Spleen (tissue), 7 donors: ENCODE data around the gene ACBD3.

ENCODE experiments used
- CTCF ChIP-seq, 11 experiments: fragments of 200-600 bp in 7 of 11; fragments of 450-650 bp in 4 of 11; sonication (generic) in 4 of 11; IDR thresholded peaks in 8 of 11; conservative IDR thresholded peaks in 3 of 11; 1 replicate in 7 of 11; 2 replicates in 4 of 11; pipeline versions ENCODE4 v1.4.0 to v1.8.0; 2016 to 2021; ENCODE audit warnings: antibody characterized with exemption in 11 of 11, inconsistent platforms in 4 of 11, mild to moderate bottlenecking in 1 of 11
- POLR2AphosphoS5 ChIP-seq, 3 donors: sonication (generic); formaldehyde crosslinking; IDR thresholded peaks; one replicate each; pipeline ENCODE4 v1.5.1; 2017; ENCODE audit warnings: antibody characterized with exemption in 3 of 3
- donor health status: DM: no; HTN: no; CAD: no; lungs with moderate emphysema.
- donor health status: DM: no; HTN: no; CAD: no.
- donor health status: DM: no; HTN: no; CAD: no.

- TF ChIP-seq CTCF (IDR thresholded peaks at IDR 0.05 in 8 of 11, conservative IDR thresholded peaks at IDR 0.05 in 3 of 11) (no peak), POLR2AphosphoS5 (IDR thresholded peaks at IDR 0.05) (no peak)
Observed at GRCh38 chr1:226211181-226211821, 24.8 kb upstream of the ACBD3 start.
